ENCODE data around the gene GEMIN4. TPM values are rescaled to one million over a fixed set of nuclear protein-coding genes. Genes with fewer than 3 reads are reported as not detected.

The GEMIN4 gene
- polyA plus RNA-seq, 1 donor (not counting 4 experiments of a cell fraction or from before 2014, with no cell fraction given) = 29.5 TPM

- peaks cover 4% of the 10 kb centered on the region for H4K20me1 ChIP-seq (ENCODE audit: control insufficient read depth, extremely low read depth, insufficient read depth, low read length)
- H3K36me3 ChIP-seq (ENCODE audit: control insufficient read depth in 2 of 2, extremely low read depth in 1 of 2, insufficient read depth in 2 of 2, low read length in 2 of 2) = peaks cover 18 to 32% of the 10 kb centered on the region in 2 experiments
- H3K9me1 ChIP-seq (ENCODE audit: control insufficient read depth, extremely low read depth, insufficient read depth, low read length) = peaks cover 2% of the 10 kb centered on the region
- peaks cover 46% of the 10 kb centered on the region for H3K79me2 ChIP-seq (ENCODE audit: control insufficient read depth, insufficient read depth, low read length)
- no peak for DNase-seq (ENCODE audit: low read depth, low spot score)
- dilution Hi-C loops (cut with MboI; ENCODE audit: extremely low pct_ligation_motif_present, low sequenced_read_pairs) = no loop called here
- peak overlapping the region in 1 of 3 experiments; percentile 45 for H3K4me3 ChIP-seq (ENCODE audit: control insufficient read depth in 2 of 3, extremely low read depth in 1 of 3, insufficient read depth in 2 of 3, low read depth in 1 of 3, low read length in 3 of 3)
- FAIRE-seq = peak; percentile 98
- H3K9me3 ChIP-seq (ENCODE audit: control insufficient read depth, low read depth, low read length) = no peaks in the 10 kb centered on the region
- no peak for TF ChIP-seq EZH2 (IDR thresholded peaks at IDR 0.05; ENCODE audit: low read length)
- H3K27me3 ChIP-seq (ENCODE audit: control insufficient read depth, extremely low read depth, insufficient read depth, low read length) = no peaks in the 10 kb centered on the region
- no peak overlapping the region for H2AFZ ChIP-seq (ENCODE audit: control insufficient read depth, low read length)
- peak overlapping the region; percentile 45 for H3K9ac ChIP-seq (ENCODE audit: control insufficient read depth, extremely low read depth, insufficient read depth, low read length)
- H3K27ac ChIP-seq (ENCODE audit: control insufficient read depth, insufficient read depth, low read length) = peak overlapping the region; percentile 82
- H3K4me2 ChIP-seq (ENCODE audit: control insufficient read depth, extremely low read depth, insufficient read depth, low read depth, low read length) = peak overlapping the region; percentile 76
- peaks cover 36% of the 10 kb centered on the region for H3K4me1 ChIP-seq (ENCODE audit: control insufficient read depth, extremely low read depth, insufficient read depth, low read length)
Observed at GRCh38 chr17:737561-738113, 14.4 kb downstream of the GEMIN4 start.

- H3K27ac ChIP-seq (ENCODE audit: control insufficient read depth, insufficient read depth, low read length) = peak overlapping the region; percentile 69
- peak overlapping the region; percentile 59 to 68 (median 59) for H3K4me3 ChIP-seq (ENCODE audit: control insufficient read depth in 2 of 3, extremely low read depth in 1 of 3, insufficient read depth in 2 of 3, low read depth in 1 of 3, low read length in 3 of 3)
- FAIRE-seq = peak; percentile 49
- peaks cover 3 to 9% of the 10 kb centered on the region in 2 experiments for H3K36me3 ChIP-seq (ENCODE audit: control insufficient read depth in 2 of 2, extremely low read depth in 1 of 2, insufficient read depth in 2 of 2, low read length in 2 of 2)
- no peaks in the 10 kb centered on the region for H3K27me3 ChIP-seq (ENCODE audit: control insufficient read depth, extremely low read depth, insufficient read depth, low read length)
- TF ChIP-seq EZH2 (IDR thresholded peaks at IDR 0.05; ENCODE audit: low read length) (no peak), CTCF (optimal IDR thresholded peaks at IDR 0.05 in 1 of 3, IDR thresholded peaks at IDR 0.05 in 1 of 3, conservative IDR thresholded peaks at IDR 0.05 in 1 of 3; ENCODE audit: extremely low read depth in 1 of 3, insufficient read depth in 2 of 3, low read length in 3 of 3) (no peak)
- no peaks in the 10 kb centered on the region for H4K20me1 ChIP-seq (ENCODE audit: control insufficient read depth, extremely low read depth, insufficient read depth, low read length)
- H3K4me1 ChIP-seq (ENCODE audit: control insufficient read depth, extremely low read depth, insufficient read depth, low read length) = peaks cover 58% of the 10 kb centered on the region
- peak overlapping the region; percentile 94 for H3K4me2 ChIP-seq (ENCODE audit: control insufficient read depth, extremely low read depth, insufficient read depth, low read depth, low read length)
- dilution Hi-C loops (cut with MboI; ENCODE audit: extremely low pct_ligation_motif_present, low sequenced_read_pairs) = no loop called here
- peak overlapping the region; percentile 74 for H3K9ac ChIP-seq (ENCODE audit: control insufficient read depth, extremely low read depth, insufficient read depth, low read length)
- no peak for DNase-seq (ENCODE audit: low read depth, low spot score)
- peaks cover 2% of the 10 kb centered on the region for H3K9me1 ChIP-seq (ENCODE audit: control insufficient read depth, extremely low read depth, insufficient read depth, low read length)
- no peak overlapping the region for H2AFZ ChIP-seq (ENCODE audit: control insufficient read depth, low read length)
- H3K79me2 ChIP-seq (ENCODE audit: control insufficient read depth, insufficient read depth, low read length) = peaks cover 34% of the 10 kb centered on the region
- H3K9me3 ChIP-seq (ENCODE audit: control insufficient read depth, low read depth, low read length) = no peaks in the 10 kb centered on the region
Observed at GRCh38 chr17:733743-734142, 18.3 kb downstream of the GEMIN4 start.

Measured in keratinocyte (primary cell).